ENCODE results near the gene PRDM16. TPM values are rescaled to one million over a fixed set of nuclear protein-coding genes. Genes with fewer than 3 reads are reported as not detected.

Gene PRDM16
- total RNA-seq, 1 experiment from 2014 or later: 22.3 TPM

DNA sequence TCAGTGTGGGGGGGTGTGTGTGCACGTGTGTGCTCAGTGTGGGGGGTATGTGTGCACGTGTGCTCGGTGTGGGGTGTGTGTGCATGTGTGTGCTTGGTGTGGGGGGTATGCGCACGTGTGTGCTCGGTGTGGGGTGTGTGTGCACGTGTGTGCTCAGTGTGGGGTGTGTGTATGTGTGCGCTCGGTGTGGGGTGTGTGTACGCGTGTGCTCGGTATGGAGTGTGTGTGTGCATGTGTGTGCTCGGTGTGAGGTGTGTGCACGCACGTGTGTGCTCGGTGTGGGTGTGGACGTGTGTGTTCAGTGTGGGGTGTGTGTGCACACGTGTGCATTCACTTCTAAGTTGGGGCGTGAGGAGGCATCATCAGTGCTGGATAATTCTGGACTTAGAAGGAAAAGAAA is 77.9 kb downstream of the PRDM16 start:
- no peaks in the 10 kb centered on the region for H3K27me3 ChIP-seq (ENCODE audit: control insufficient read depth, insufficient read depth, low read length)
- no peaks in the 10 kb centered on the region for H3K4me1 ChIP-seq (ENCODE audit: control insufficient read depth, insufficient read depth, low read length)
- no peaks in the 10 kb centered on the region for H3K9me3 ChIP-seq (ENCODE audit: control insufficient read depth, insufficient read depth, low read depth, low read length)
- CTCF ChIA-PET: no interaction called here
- no peaks in the 10 kb centered on the region for H3K36me3 ChIP-seq (ENCODE audit: control insufficient read depth, insufficient read depth, low read length)
- DNase-seq (ENCODE audit: low read depth, low spot score): no peak
- POLR2A ChIA-PET: no interaction called here
- H3K4me3 ChIP-seq (ENCODE audit: low read depth in 2 of 2, low read length in 2 of 2): no peak overlapping the region
- no peak for ATAC-seq
- intact Hi-C loops (cut with micrococcal nuclease; ENCODE audit: unreplicated experiment): no loop called here
- in situ Hi-C loops (cut with HindIII; ENCODE audit: low pct_unique_long_range_greater_than_20kb, low sequenced_read_pairs): no loop called here
- no TSS peak for BruUV-seq (replicated peaks)
- no peak overlapping the region for H3K27ac ChIP-seq (ENCODE audit: low read length)
- TF ChIP-seq, protein P1, sequence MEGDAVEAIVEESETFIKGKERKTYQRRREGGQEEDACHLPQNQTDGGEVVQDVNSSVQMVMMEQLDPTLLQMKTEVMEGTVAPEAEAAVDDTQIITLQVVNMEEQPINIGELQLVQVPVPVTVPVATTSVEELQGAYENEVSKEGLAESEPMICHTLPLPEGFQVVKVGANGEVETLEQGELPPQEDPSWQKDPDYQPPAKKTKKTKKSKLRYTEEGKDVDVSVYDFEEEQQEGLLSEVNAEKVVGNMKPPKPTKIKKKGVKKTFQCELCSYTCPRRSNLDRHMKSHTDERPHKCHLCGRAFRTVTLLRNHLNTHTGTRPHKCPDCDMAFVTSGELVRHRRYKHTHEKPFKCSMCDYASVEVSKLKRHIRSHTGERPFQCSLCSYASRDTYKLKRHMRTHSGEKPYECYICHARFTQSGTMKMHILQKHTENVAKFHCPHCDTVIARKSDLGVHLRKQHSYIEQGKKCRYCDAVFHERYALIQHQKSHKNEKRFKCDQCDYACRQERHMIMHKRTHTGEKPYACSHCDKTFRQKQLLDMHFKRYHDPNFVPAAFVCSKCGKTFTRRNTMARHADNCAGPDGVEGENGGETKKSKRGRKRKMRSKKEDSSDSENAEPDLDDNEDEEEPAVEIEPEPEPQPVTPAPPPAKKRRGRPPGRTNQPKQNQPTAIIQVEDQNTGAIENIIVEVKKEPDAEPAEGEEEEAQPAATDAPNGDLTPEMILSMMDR (IDR thresholded peaks at IDR 0.05): no peak
- no peak for TF ChIP-seq SIN3A (IDR thresholded peaks at IDR 0.05; ENCODE audit: borderline replicate concordance, insufficient read depth, low read depth, low read length)
- no peak for TF ChIP-seq TCF7L2 (IDR thresholded peaks at IDR 0.05; ENCODE audit: low read depth, low read length)
- TF ChIP-seq, protein P2, sequence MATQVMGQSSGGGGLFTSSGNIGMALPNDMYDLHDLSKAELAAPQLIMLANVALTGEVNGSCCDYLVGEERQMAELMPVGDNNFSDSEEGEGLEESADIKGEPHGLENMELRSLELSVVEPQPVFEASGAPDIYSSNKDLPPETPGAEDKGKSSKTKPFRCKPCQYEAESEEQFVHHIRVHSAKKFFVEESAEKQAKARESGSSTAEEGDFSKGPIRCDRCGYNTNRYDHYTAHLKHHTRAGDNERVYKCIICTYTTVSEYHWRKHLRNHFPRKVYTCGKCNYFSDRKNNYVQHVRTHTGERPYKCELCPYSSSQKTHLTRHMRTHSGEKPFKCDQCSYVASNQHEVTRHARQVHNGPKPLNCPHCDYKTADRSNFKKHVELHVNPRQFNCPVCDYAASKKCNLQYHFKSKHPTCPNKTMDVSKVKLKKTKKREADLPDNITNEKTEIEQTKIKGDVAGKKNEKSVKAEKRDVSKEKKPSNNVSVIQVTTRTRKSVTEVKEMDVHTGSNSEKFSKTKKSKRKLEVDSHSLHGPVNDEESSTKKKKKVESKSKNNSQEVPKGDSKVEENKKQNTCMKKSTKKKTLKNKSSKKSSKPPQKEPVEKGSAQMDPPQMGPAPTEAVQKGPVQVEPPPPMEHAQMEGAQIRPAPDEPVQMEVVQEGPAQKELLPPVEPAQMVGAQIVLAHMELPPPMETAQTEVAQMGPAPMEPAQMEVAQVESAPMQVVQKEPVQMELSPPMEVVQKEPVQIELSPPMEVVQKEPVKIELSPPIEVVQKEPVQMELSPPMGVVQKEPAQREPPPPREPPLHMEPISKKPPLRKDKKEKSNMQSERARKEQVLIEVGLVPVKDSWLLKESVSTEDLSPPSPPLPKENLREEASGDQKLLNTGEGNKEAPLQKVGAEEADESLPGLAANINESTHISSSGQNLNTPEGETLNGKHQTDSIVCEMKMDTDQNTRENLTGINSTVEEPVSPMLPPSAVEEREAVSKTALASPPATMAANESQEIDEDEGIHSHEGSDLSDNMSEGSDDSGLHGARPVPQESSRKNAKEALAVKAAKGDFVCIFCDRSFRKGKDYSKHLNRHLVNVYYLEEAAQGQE (IDR thresholded peaks at IDR 0.05; ENCODE audit: insufficient read depth in 1 of 2, low read depth in 2 of 2, low read length in 1 of 2): no peak
- no peak for TF ChIP-seq POLR2AphosphoS5 (IDR thresholded peaks at IDR 0.05; ENCODE audit: low read depth, low read length)

DNA sequence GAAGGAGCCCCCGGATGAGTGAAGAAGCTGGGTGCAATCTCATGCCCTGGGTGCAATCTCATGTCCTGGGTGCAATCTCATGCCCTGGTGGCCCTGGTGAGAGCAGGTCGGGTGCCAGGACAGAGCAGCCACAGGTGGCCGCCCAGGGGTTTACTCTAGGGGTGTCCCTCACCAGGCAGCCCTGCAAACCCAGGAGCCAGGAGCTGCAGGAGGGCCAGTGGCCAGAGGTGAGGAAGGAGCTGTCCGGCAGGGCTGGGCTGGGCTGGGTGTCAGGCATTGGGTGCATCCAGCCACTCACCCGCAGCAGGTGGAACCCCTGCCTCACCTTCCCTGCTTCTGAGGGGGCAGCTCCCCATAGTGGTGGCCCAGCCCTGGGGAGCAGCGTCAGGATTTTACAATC is 79.2 kb downstream of the PRDM16 start:
- CTCF ChIA-PET: no interaction called here
- Histone ChIP-seq H3K27ac (ENCODE audit: low read length) (no peak overlapping the region), H3K27me3 (ENCODE audit: control insufficient read depth, insufficient read depth, low read length) (no peaks in the 10 kb centered on the region)

DNA sequence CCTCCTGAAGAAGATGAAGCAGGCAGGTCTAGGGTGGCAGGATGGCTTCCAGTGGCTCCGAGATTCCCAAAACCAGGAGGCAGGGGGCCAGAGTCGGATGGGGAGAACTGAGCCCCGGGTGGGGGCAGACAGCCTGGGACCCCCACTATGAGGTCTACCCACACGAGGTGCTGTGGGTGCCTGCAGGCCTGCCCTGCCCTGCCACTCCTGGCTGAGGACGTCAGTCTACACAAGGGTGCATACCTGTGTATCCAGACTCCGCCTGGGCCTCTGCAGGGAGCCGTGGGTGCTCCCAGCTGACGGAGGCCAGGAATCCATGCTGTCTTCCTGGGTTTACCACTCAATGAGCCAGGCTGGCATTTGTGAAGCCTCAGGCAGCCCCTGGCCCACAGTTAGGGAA is 80.3 kb downstream of the PRDM16 start:
- Histone ChIP-seq H3K27ac (ENCODE audit: low read length) (no peak overlapping the region), H3K36me3 (ENCODE audit: control insufficient read depth, insufficient read depth, low read length) (no peaks in the 10 kb centered on the region), H3K4me3 (ENCODE audit: low read depth in 2 of 2, low read length in 2 of 2) (no peak overlapping the region), H3K27me3 (ENCODE audit: control insufficient read depth, insufficient read depth, low read length) (no peaks in the 10 kb centered on the region), H3K4me1 (ENCODE audit: control insufficient read depth, insufficient read depth, low read length) (no peaks in the 10 kb centered on the region), H3K9me3 (ENCODE audit: control insufficient read depth, insufficient read depth, low read depth, low read length) (no peaks in the 10 kb centered on the region)
- in situ Hi-C loops (cut with HindIII; ENCODE audit: low pct_unique_long_range_greater_than_20kb, low sequenced_read_pairs): no loop called here
- ATAC-seq (no peak), DNase-seq (ENCODE audit: low read depth, low spot score) (no peak)
- CTCF ChIA-PET: no interaction called here
- BruUV-seq (replicated peaks): no TSS peak
- intact Hi-C loops (cut with micrococcal nuclease; ENCODE audit: unreplicated experiment): no loop called here
- TF ChIP-seq, protein P2 (IDR thresholded peaks at IDR 0.05; ENCODE audit: insufficient read depth in 1 of 2, low read depth in 2 of 2, low read length in 1 of 2): no peak
- TF ChIP-seq, protein P1 (IDR thresholded peaks at IDR 0.05): no peak
- TF ChIP-seq POLR2AphosphoS5 (IDR thresholded peaks at IDR 0.05; ENCODE audit: low read depth, low read length) (no peak), TCF7L2 (IDR thresholded peaks at IDR 0.05; ENCODE audit: low read depth, low read length) (no peak), SIN3A (IDR thresholded peaks at IDR 0.05; ENCODE audit: borderline replicate concordance, insufficient read depth, low read depth, low read length) (no peak)
- POLR2A ChIA-PET: no interaction called here

More for the DNA sequence above, 79.2 kb downstream of the PRDM16 start:
- POLR2A ChIA-PET: no interaction called here
- ATAC-seq (no peak), DNase-seq (ENCODE audit: low read depth, low spot score) (no peak)
- TF ChIP-seq SIN3A (IDR thresholded peaks at IDR 0.05; ENCODE audit: borderline replicate concordance, insufficient read depth, low read depth, low read length): no peak
- no TSS peak for BruUV-seq (replicated peaks)
- H3K4me1 ChIP-seq (ENCODE audit: control insufficient read depth, insufficient read depth, low read length): no peaks in the 10 kb centered on the region
- no peaks in the 10 kb centered on the region for H3K36me3 ChIP-seq (ENCODE audit: control insufficient read depth, insufficient read depth, low read length)
- intact Hi-C loops (cut with micrococcal nuclease; ENCODE audit: unreplicated experiment): no loop called here
- no peak overlapping the region for H3K4me3 ChIP-seq (ENCODE audit: low read depth in 2 of 2, low read length in 2 of 2)
- in situ Hi-C loops (cut with HindIII; ENCODE audit: low pct_unique_long_range_greater_than_20kb, low sequenced_read_pairs): no loop called here
- H3K9me3 ChIP-seq (ENCODE audit: control insufficient read depth, insufficient read depth, low read depth, low read length): no peaks in the 10 kb centered on the region
